Neural progenitor cell (in vitro differentiated cells): ENCODE measurements around the gene ZNF469. TPM values are rescaled to one million over a fixed set of nuclear protein-coding genes. Genes with fewer than 3 reads are reported as not detected.

ENCODE experiments used
- DNase-seq: peaks from one replicate; pipeline ENCODE4 v3.0.0-alpha.2; 2016; ENCODE audit warnings: low spot score
- H2AFZ ChIP-seq: fragments of 200-600 bp; sonication (generic); replicated peaks from 2 replicates; pipeline ENCODE4 v1.6.1; 2016; ENCODE audit warnings: antibody characterized with exemption
- H3F3A ChIP-seq: fragments of 200-600 bp; sonication (generic); 2 replicates; pipeline ENCODE4 v1.6.1; 2016; ENCODE audit warnings: antibody characterized with exemption, low read depth
- H3K27ac ChIP-seq: fragments of 200-600 bp; sonication (generic); 2 replicates; pipeline ENCODE4 v1.5.1; 2016; ENCODE audit warnings: mild to moderate bottlenecking
- H3K27me3 ChIP-seq: fragments of 200-600 bp; sonication (generic); 2 replicates; pipeline ENCODE4 v1.6.1; 2016; ENCODE audit warnings: mild to moderate bottlenecking, moderate library complexity
- H3K36me3 ChIP-seq: fragments of 200-600 bp; sonication (generic); 2 replicates; pipeline ENCODE4 v1.5.1; 2016
- H3K4me1 ChIP-seq: fragments of 200-600 bp; sonication (generic); 2 replicates; pipeline ENCODE4 v1.6.1; 2016; ENCODE audit warnings: mixed run types
- H3K4me2 ChIP-seq: fragments of 200-600 bp; sonication (generic); 2 replicates; pipeline ENCODE4 v1.6.1; 2016
- H3K4me3 ChIP-seq: fragments of 200-600 bp; sonication (generic); 2 replicates; pipeline ENCODE4 v1.5.1; 2016
- H3K79me2 ChIP-seq: fragments of 200-600 bp; sonication (generic); 2 replicates; pipeline ENCODE4 v1.6.1; 2016; ENCODE audit warnings: low read depth
- H3K9ac ChIP-seq: fragments of 200-600 bp; sonication (generic); 2 replicates; pipeline ENCODE4 v1.6.1; 2016
- H3K9me3 ChIP-seq: fragments of 200-600 bp; sonication (generic); 2 replicates; pipeline ENCODE4 v1.5.1; 2016; ENCODE audit warnings: low read depth
- H4K20me1 ChIP-seq: fragments of 200-600 bp; sonication (generic); 2 replicates; pipeline ENCODE4 v1.6.1; 2016; ENCODE audit warnings: low read depth
- H3K27ac Mint-ChIP-seq: 3 replicates; pipeline ENCODE4 v1.8.0; 2021; ENCODE audit warnings: mixed read lengths
- H3K27me3 Mint-ChIP-seq: 2 replicates; pipeline ENCODE4 v1.8.0; 2022; ENCODE audit warnings: low read depth, mild to moderate bottlenecking, inconsistent platforms, moderate library complexity, mixed read lengths; ENCODE audit not compliant: insufficient read depth
- H3K36me3 Mint-ChIP-seq: 3 replicates; pipeline ENCODE4 v1.8.0; 2021; ENCODE audit warnings: mixed read lengths
- H3K4me1 Mint-ChIP-seq: 3 replicates; pipeline ENCODE4 v1.8.0; 2021; ENCODE audit warnings: mixed read lengths
- H3K4me3 Mint-ChIP-seq: 3 replicates; pipeline ENCODE4 v1.8.0; 2021; ENCODE audit warnings: mild to moderate bottlenecking, moderate library complexity, mixed read lengths
- H3K9me3 Mint-ChIP-seq: 3 replicates; pipeline ENCODE4 v1.8.0; 2020; ENCODE audit warnings: mixed read lengths
- CTCF ChIP-seq: fragments of 200-600 bp; sonication (generic); IDR thresholded peaks from 2 replicates; pipeline ENCODE4 v1.5.1; 2017; ENCODE audit warnings: antibody characterized with exemption, mild to moderate bottlenecking
- EZH2 ChIP-seq: fragments of 200-600 bp; sonication (generic); IDR thresholded peaks from 2 replicates; pipeline ENCODE4 v1.6.1; 2017; ENCODE audit warnings: antibody characterized with exemption, mild to moderate bottlenecking, moderate library complexity
- EZH2phosphoT487 ChIP-seq: fragments of 200-600 bp; sonication (generic); IDR thresholded peaks from 2 replicates; pipeline ENCODE4 v1.6.1; 2017; ENCODE audit warnings: antibody characterized with exemption
- total RNA-seq: library from RNA; depleted of rRNA; stranded (reverse); fragments of >200 nt; gene quantifications from 2 replicates; pipeline ENCODE4 v1.2.3, GENCODE V29; 2015; ENCODE audit warnings: low replicate concordance

The ZNF469 gene
- total RNA-seq, 1 donor from 2014 or later = 0.02 TPM

- peaks cover 12% of the 10 kb centered on the region for H3K27me3 Mint-ChIP-seq
- Histone ChIP-seq H3K4me2 (no peak overlapping the region), H3F3A (no peaks in the 10 kb centered on the region), H3K9ac (no peak overlapping the region), H3K36me3 (no peaks in the 10 kb centered on the region), H2AFZ (no peak overlapping the region), H3K4me3 (no peak overlapping the region), H3K27me3 (no peaks in the 10 kb centered on the region), H4K20me1 (no peaks in the 10 kb centered on the region), H3K4me1 (no peaks in the 10 kb centered on the region), H3K79me2 (no peaks in the 10 kb centered on the region), H3K27ac (no peak overlapping the region), H3K9me3 (no peaks in the 10 kb centered on the region)
- H3K27ac Mint-ChIP-seq = peak overlapping the region; percentile 88
- DNase-seq = no peak
- H3K4me3 Mint-ChIP-seq = peak overlapping the region; percentile 66
- peaks cover 7% of the 10 kb centered on the region for H3K9me3 Mint-ChIP-seq
- TF ChIP-seq EZH2 (no peak), CTCF (no peak), EZH2phosphoT487 (no peak)
- peaks cover 17% of the 10 kb centered on the region for H3K4me1 Mint-ChIP-seq
- H3K36me3 Mint-ChIP-seq = peaks cover 2% of the 10 kb centered on the region
Observed at GRCh38 chr16:88349903-88350900, 32.6 kb upstream of the ZNF469 start.

- peaks cover 12% of the 10 kb centered on the region for H3K27me3 Mint-ChIP-seq
- Histone ChIP-seq H2AFZ (no peak overlapping the region), H3K4me2 (no peak overlapping the region), H3K9me3 (no peaks in the 10 kb centered on the region), H3K27me3 (no peaks in the 10 kb centered on the region), H3K36me3 (no peaks in the 10 kb centered on the region), H4K20me1 (no peaks in the 10 kb centered on the region), H3K79me2 (no peaks in the 10 kb centered on the region), H3K4me1 (no peaks in the 10 kb centered on the region), H3F3A (no peaks in the 10 kb centered on the region), H3K27ac (no peak overlapping the region), H3K4me3 (no peak overlapping the region), H3K9ac (no peak overlapping the region)
- peaks cover 7% of the 10 kb centered on the region for H3K9me3 Mint-ChIP-seq
- TF ChIP-seq CTCF (no peak), EZH2phosphoT487 (no peak), EZH2 (no peak)
- no peak overlapping the region for H3K4me3 Mint-ChIP-seq
- no peak for DNase-seq
- peaks cover 2% of the 10 kb centered on the region for H3K36me3 Mint-ChIP-seq
- H3K4me1 Mint-ChIP-seq = peaks cover 17% of the 10 kb centered on the region
- H3K27ac Mint-ChIP-seq = no peak overlapping the region
Observed at GRCh38 chr16:88350922-88351321, 31.8 kb upstream of the ZNF469 start.

GRCh38 chr16:88351491-88352101 is 31.2 kb upstream of the ZNF469 start:
- Mint-ChIP-seq H3K27ac (peak overlapping the region; percentile 86), H3K4me3 (no peak overlapping the region), H3K9me3 (peaks cover 7% of the 10 kb centered on the region), H3K36me3 (peaks cover 2% of the 10 kb centered on the region), H3K4me1 (peaks cover 19% of the 10 kb centered on the region), H3K27me3 (peaks cover 15% of the 10 kb centered on the region)
- H3K27ac ChIP-seq = no peak overlapping the region
- no peaks in the 10 kb centered on the region for H3K79me2 ChIP-seq
- H3K4me2 ChIP-seq = no peak overlapping the region
- DNase-seq = no peak
- H4K20me1 ChIP-seq = no peaks in the 10 kb centered on the region
- H2AFZ ChIP-seq = no peak overlapping the region
- no peaks in the 10 kb centered on the region for H3K9me3 ChIP-seq
- no peaks in the 10 kb centered on the region for H3F3A ChIP-seq
- no peak overlapping the region for H3K4me3 ChIP-seq
- TF ChIP-seq EZH2 = no peak
- H3K4me1 ChIP-seq = no peaks in the 10 kb centered on the region
- no peaks in the 10 kb centered on the region for H3K36me3 ChIP-seq
- H3K27me3 ChIP-seq = no peaks in the 10 kb centered on the region
- H3K9ac ChIP-seq = no peak overlapping the region
